ENCODE results near the gene IL27RA.

- TF ChIP-seq CTCF (IDR thresholded peaks at IDR 0.05; ENCODE audit: low read length) (no peak), EZH2 (IDR thresholded peaks at IDR 0.05; ENCODE audit: borderline replicate concordance, low read length) (no peak)
These were observed 41.5 kb upstream of the IL27RA start for GRCh38 chr19:13990085-13990484.
